Liver (tissue), 9 donors: ENCODE data around the gene OPTN. TPM values are rescaled to one million over a fixed set of nuclear protein-coding genes. Genes with fewer than 3 reads are reported as not detected.

Experiments
- DNase-seq: peaks from one replicate; pipeline ENCODE4 v3.0.0-alpha.2; 2017; ENCODE audit warnings: low spot score
- H3K27ac ChIP-seq, 2 donors: one replicate each; pipeline ENCODE4 v1.7.0; 2013; ENCODE audit warnings: inconsistent platforms in 2 of 2, low read length in 2 of 2, control low read depth in 1 of 2, low read depth in 1 of 2, mild to moderate bottlenecking in 1 of 2
- H3K27me3 ChIP-seq, 4 donors: one replicate each; pipeline versions ENCODE4 v1.6.1 to v1.7.0; 2013; ENCODE audit warnings: low read length in 3 of 4, inconsistent platforms in 1 of 4, mild to moderate bottlenecking in 1 of 4, moderate library complexity in 1 of 4; ENCODE audit not compliant: control insufficient read depth in 4 of 4, insufficient read depth in 4 of 4
- H3K36me3 ChIP-seq, 4 donors: one replicate each; pipeline versions ENCODE4 v1.6.1 to v1.7.0; 2013; ENCODE audit warnings: low read length in 3 of 4, mild to moderate bottlenecking in 3 of 4, low read depth in 1 of 4, moderate library complexity in 1 of 4; ENCODE audit not compliant: control insufficient read depth in 4 of 4, insufficient read depth in 3 of 4
- H3K4me1 ChIP-seq, 4 donors: one replicate each; pipeline versions ENCODE4 v1.6.1 to v1.7.0; 2013; ENCODE audit warnings: low read length in 3 of 4, mild to moderate bottlenecking in 3 of 4, moderate library complexity in 1 of 4; ENCODE audit not compliant: control insufficient read depth in 4 of 4, insufficient read depth in 4 of 4
- H3K4me3 ChIP-seq, 3 donors: one replicate each; pipeline versions ENCODE4 v1.6.1 to v1.7.0; 2013; ENCODE audit warnings: low read length in 3 of 3, control low read depth in 1 of 3, low read depth in 1 of 3, mild to moderate bottlenecking in 1 of 3
- H3K9ac ChIP-seq, 2 donors: one replicate each; pipeline ENCODE4 v1.7.0; 2013; ENCODE audit warnings: low read length in 2 of 2, mild to moderate bottlenecking in 2 of 2, moderate library complexity in 2 of 2, control low read depth in 1 of 2, low read depth in 1 of 2
- H3K9me3 ChIP-seq, 4 donors: one replicate each; pipeline versions ENCODE4 v1.6.1 to v1.7.0; 2013; ENCODE audit warnings: low read length in 3 of 4; ENCODE audit not compliant: control insufficient read depth in 4 of 4
- ATF3 ChIP-seq: IDR thresholded peaks from 2 replicates; pipeline ENCODE4 v1.6.1; 2016; ENCODE audit warnings: antibody characterized with exemption
- CTCF ChIP-seq: fragments of 150-350 bp; IDR thresholded peaks from 2 replicates; pipeline ENCODE4 v1.5.1; 2017; ENCODE audit warnings: improper control_type of control experiment, low read depth, low read length; ENCODE audit not compliant: missing input control
- EGR1 ChIP-seq, 2 donors: IDR thresholded peaks; 2 replicates each; pipeline ENCODE4 v1.6.1; 2016 to 2018; ENCODE audit warnings: antibody characterized with exemption in 2 of 2, low read depth in 2 of 2
- FOXA1 ChIP-seq: IDR thresholded peaks from 2 replicates; pipeline ENCODE4 v1.6.1; 2016; ENCODE audit warnings: antibody characterized with exemption
- FOXA2 ChIP-seq: IDR thresholded peaks from 2 replicates; pipeline ENCODE4 v1.6.1; 2016; ENCODE audit warnings: antibody characterized with exemption
- GABPA ChIP-seq, 2 donors: IDR thresholded peaks in 1 of 2; conservative IDR thresholded peaks in 1 of 2; 2 replicates each; pipeline ENCODE4 v1.6.1; 2016; ENCODE audit warnings: antibody characterized with exemption in 2 of 2, mild to moderate bottlenecking in 1 of 2, moderate library complexity in 1 of 2
- HNF4A ChIP-seq, 2 donors: conservative IDR thresholded peaks; 2 replicates each; pipeline ENCODE4 v1.6.1; 2016; ENCODE audit warnings: antibody characterized with exemption in 2 of 2, mild to moderate bottlenecking in 2 of 2
- HNF4G ChIP-seq: IDR thresholded peaks from 2 replicates; pipeline ENCODE4 v1.6.1; 2016; ENCODE audit warnings: antibody characterized with exemption
- JUND ChIP-seq, 2 donors: IDR thresholded peaks; 2 replicates each; pipeline ENCODE4 v1.6.1; 2016; ENCODE audit warnings: antibody characterized with exemption in 2 of 2
- MAX ChIP-seq: IDR thresholded peaks from 2 replicates; pipeline ENCODE4 v1.6.1; 2016; ENCODE audit warnings: antibody characterized with exemption
- NR2F2 ChIP-seq: IDR thresholded peaks from 2 replicates; pipeline ENCODE4 v1.6.1; 2016; ENCODE audit warnings: antibody characterized with exemption
- RAD21 ChIP-seq, 2 donors: IDR thresholded peaks; 2 replicates each; pipeline ENCODE4 v1.6.1; 2016; ENCODE audit warnings: antibody characterized with exemption in 2 of 2, mild to moderate bottlenecking in 2 of 2
- REST ChIP-seq: IDR thresholded peaks from 2 replicates; pipeline ENCODE4 v1.6.1; 2016; ENCODE audit warnings: antibody characterized with exemption, mild to moderate bottlenecking
- RXRA ChIP-seq, 2 donors: IDR thresholded peaks; 2 replicates each; pipeline ENCODE4 v1.6.1; 2017 to 2018; ENCODE audit warnings: antibody characterized with exemption in 2 of 2, mild to moderate bottlenecking in 1 of 2
- SP1 ChIP-seq: IDR thresholded peaks from 2 replicates; pipeline ENCODE4 v1.6.1; 2018; ENCODE audit warnings: antibody characterized with exemption, mild to moderate bottlenecking
- TAF1 ChIP-seq: conservative IDR thresholded peaks from 2 replicates; pipeline ENCODE4 v1.6.1; 2016; ENCODE audit warnings: antibody characterized with exemption, mild to moderate bottlenecking
- YY1 ChIP-seq: IDR thresholded peaks from 2 replicates; pipeline ENCODE4 v1.6.1; 2016; ENCODE audit warnings: antibody characterized with exemption, mild to moderate bottlenecking
- ZBTB33 ChIP-seq: IDR thresholded peaks from 2 replicates; pipeline ENCODE4 v1.6.1; 2016; ENCODE audit warnings: antibody characterized with exemption
- WGBS: extraction: QIAGEN DNeasy Blood & Tissue Kit; methylation state at CpG from one replicate; pipeline ENCODE4 v1.1.7; 2013; 5-methylcytosine and 5-hydroxymethylcytosine counted together
- polyA plus RNA-seq, 2 donors: library from polyadenylated mRNA; stranded (reverse) in 1 of 2; unstranded in 1 of 2; fragments of 200-250 nt in 1 of 2; fragments of >200 nt in 1 of 2; fragmentation: Nextera tagmentation in 1 of 2; extraction: Ambion mirVana in 1 of 2; gene quantifications; one replicate each; pipeline versions ENCODE4 v1.2.1 to v1.2.3, GENCODE V29; 2013 to 2015
- total RNA-seq, 2 donors: library from RNA; depleted of rRNA; stranded (reverse); fragments of >200 nt; gene quantifications; one replicate each; pipeline ENCODE4 v1.2.3, GENCODE V29; 2014
- donor health status: healthy.
- donor health status: healthy.
- donor health status: healthy.
- donor health status: healthy.
- donor health status: healthy.

OPTN gene
- total and polyA plus RNA-seq, 4 donors = 21.5 to 42.0 (median 34.2) TPM

- Histone ChIP-seq H3K9ac (peak within 1 kb of the TSS; percentile 17 to 69), H3K4me3 (peak within 1 kb of the TSS; percentile 20 to 64 (median 49)), H3K36me3 (no peaks in the 10 kb centered on the region), H3K4me1 (peaks cover 0 to 14% (median 12%) of the 10 kb centered on the region in 4 donors), H3K9me3 (no peaks in the 10 kb centered on the region), H3K27ac (no peak within 1 kb of the TSS), H3K27me3 (no peaks in the 10 kb centered on the region)
- DNase-seq = peak; percentile 99
- TF ChIP-seq JUND (IDR thresholded peaks at IDR 0.05) (peak; percentile 27 to 65), HNF4A (conservative IDR thresholded peaks at IDR 0.05) (peak; percentile 40 to 41), FOXA1 (no peak), YY1 (peak; percentile 98), ZBTB33 (no peak), ATF3 (peak; percentile 38), SP1 (peak; percentile 59), RXRA (IDR thresholded peaks at IDR 0.05) (peak; percentile 59 to 79), NR2F2 (peak; percentile 78), MAX (peak; percentile 60), FOXA2 (no peak), TAF1 (no peak), RAD21 (IDR thresholded peaks at IDR 0.05) (peak; percentile 95), EGR1 (IDR thresholded peaks at IDR 0.05; ENCODE audit: low read depth in 2 of 2) (no peak), HNF4G (no peak), GABPA (IDR thresholded peaks at IDR 0.05 in 1 of 2, conservative IDR thresholded peaks at IDR 0.05 in 1 of 2) (peak; percentile 50 to 79), CTCF (peak; percentile 91), REST (no peak)
- under 1% methylated on average over 56 of the region's 56 CpGs for WGBS
Observed at GRCh38 chr10:13160934-13161856, 61.2 kb downstream of the OPTN start, which contains the start of gene MCM10. MCM10 (plus strand) TSS chr10:13161558; CDS start chr10:13164203, 2,645 bp downstream.
